ENCODE results near the gene FOXP1. TPM values are rescaled to one million over a fixed set of nuclear protein-coding genes. Genes with fewer than 3 reads are reported as not detected.

The FOXP1 gene
- total RNA-seq, 2 donors from 2014 or later, result 41.7 to 94.3 TPM

DNA sequence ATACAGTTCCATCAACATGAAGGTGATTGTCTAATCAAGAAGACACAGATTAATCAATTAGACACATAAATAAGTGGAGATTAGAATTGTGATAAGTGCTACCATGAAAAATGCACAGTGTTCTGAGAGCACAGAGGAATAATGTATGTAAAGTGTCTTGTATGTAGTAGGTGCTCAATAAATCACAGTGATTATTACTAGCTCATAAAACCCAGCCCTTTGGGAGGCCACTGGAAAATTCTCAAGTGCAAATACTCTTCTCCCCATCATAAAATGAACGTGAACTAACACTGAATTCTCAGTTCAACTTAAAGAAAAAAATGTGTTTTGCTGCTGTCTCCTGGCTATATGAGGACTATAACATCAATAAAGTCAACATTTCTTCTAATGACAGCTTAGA is 368.2 kb downstream of the FOXP1 start:
- no peak overlapping the region for H3K27ac ChIP-seq (ENCODE audit: low read depth, low read length)
- peaks cover 8% of the 10 kb centered on the region for H3K4me1 ChIP-seq (ENCODE audit: control insufficient read depth, insufficient read depth, low read length)
- H3K36me3 ChIP-seq (ENCODE audit: control insufficient read depth, insufficient read depth, low read length), result no peaks in the 10 kb centered on the region
- H3K4me3 Mint-ChIP-seq, result no peak overlapping the region
- no peak overlapping the region for H3K27ac Mint-ChIP-seq
- no peak overlapping the region for H3K9ac ChIP-seq (ENCODE audit: extremely low read depth, low read length, poor library complexity, severe bottlenecking)
- H3K9me3 Mint-ChIP-seq, result no peaks in the 10 kb centered on the region
- H3K4me1 Mint-ChIP-seq, result peaks cover 44% of the 10 kb centered on the region
- no peaks in the 10 kb centered on the region for H3K27me3 Mint-ChIP-seq (ENCODE audit: insufficient read depth)
- 87 to 100% methylated on average over 1 of the region's 1 CpG for WGBS, 2 experiments (ENCODE audit: insufficient coverage in 1 of 2, insufficient read length in 1 of 2)
- H3K4me3 ChIP-seq (ENCODE audit: low read length), result no peak overlapping the region
- H3K27me3 ChIP-seq (ENCODE audit: control insufficient read depth, insufficient read depth, low read length, poor library complexity, severe bottlenecking), result no peaks in the 10 kb centered on the region
- H3K9me3 ChIP-seq (ENCODE audit: control insufficient read depth, low read length), result no peaks in the 10 kb centered on the region
- no peak for TF ChIP-seq CTCF (conservative IDR thresholded peaks at IDR 0.05)
- DNase-seq, result no peak
- peaks cover 2% of the 10 kb centered on the region for H3K36me3 Mint-ChIP-seq (ENCODE audit: low read depth)

- Histone ChIP-seq H3K4me3 (ENCODE audit: low read length) (no peak overlapping the region), H3K4me1 (ENCODE audit: control insufficient read depth, insufficient read depth, low read length) (peaks cover 4% of the 10 kb centered on the region), H3K36me3 (ENCODE audit: control insufficient read depth, insufficient read depth, low read length) (no peaks in the 10 kb centered on the region), H3K27me3 (ENCODE audit: control insufficient read depth, insufficient read depth, low read length, poor library complexity, severe bottlenecking) (no peaks in the 10 kb centered on the region), H3K27ac (ENCODE audit: low read depth, low read length) (no peak overlapping the region), H3K9ac (ENCODE audit: extremely low read depth, low read length, poor library complexity, severe bottlenecking) (no peak overlapping the region), H3K9me3 (ENCODE audit: control insufficient read depth, low read length) (no peaks in the 10 kb centered on the region)
- H3K27ac Mint-ChIP-seq, result no peak overlapping the region
- H3K4me1 Mint-ChIP-seq, result peaks cover 45% of the 10 kb centered on the region
- no peaks in the 10 kb centered on the region for H3K27me3 Mint-ChIP-seq (ENCODE audit: insufficient read depth)
- DNase-seq, result no peak
- peaks cover 2% of the 10 kb centered on the region for H3K36me3 Mint-ChIP-seq (ENCODE audit: low read depth)
- TF ChIP-seq CTCF (conservative IDR thresholded peaks at IDR 0.05), result no peak
- WGBS, 2 experiments (ENCODE audit: insufficient coverage in 1 of 2, insufficient read length in 1 of 2), result 88 to 90% methylated on average over 1 of the region's 1 CpG
- H3K9me3 Mint-ChIP-seq, result no peaks in the 10 kb centered on the region
- H3K4me3 Mint-ChIP-seq, result no peak overlapping the region
Measured at GRCh38 chr3:71214797-71215196, 368.7 kb downstream of the FOXP1 start.

DNA sequence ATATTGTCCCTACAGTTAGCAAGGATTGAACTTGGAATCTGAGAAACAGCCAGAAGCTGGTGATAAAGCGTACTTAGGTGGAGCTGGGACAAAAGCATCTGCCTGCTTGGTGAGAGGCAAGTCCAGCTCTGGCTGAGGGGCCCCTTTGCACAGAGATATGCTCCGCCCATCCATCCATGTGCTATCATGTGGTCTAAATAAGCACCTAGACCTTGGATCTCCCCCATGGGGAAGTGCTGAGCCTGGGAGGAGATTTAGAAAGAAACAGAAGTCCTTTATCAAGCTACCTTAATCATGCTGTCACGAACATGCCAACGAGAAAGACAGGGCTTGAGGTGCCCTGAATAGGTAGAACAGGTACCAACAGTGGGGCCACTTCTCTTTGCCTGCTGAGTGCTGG is 369.5 kb downstream of the FOXP1 start:
- Mint-ChIP-seq H3K27ac (no peak overlapping the region), H3K4me1 (peaks cover 49% of the 10 kb centered on the region), H3K27me3 (ENCODE audit: insufficient read depth) (no peaks in the 10 kb centered on the region), H3K4me3 (no peak overlapping the region), H3K9me3 (no peaks in the 10 kb centered on the region), H3K36me3 (ENCODE audit: low read depth) (peaks cover 2% of the 10 kb centered on the region)
- Histone ChIP-seq H3K9ac (ENCODE audit: extremely low read depth, low read length, poor library complexity, severe bottlenecking) (no peak overlapping the region), H3K36me3 (ENCODE audit: control insufficient read depth, insufficient read depth, low read length) (no peaks in the 10 kb centered on the region), H3K4me3 (ENCODE audit: low read length) (no peak overlapping the region), H3K4me1 (ENCODE audit: control insufficient read depth, insufficient read depth, low read length) (peaks cover 9% of the 10 kb centered on the region), H3K9me3 (ENCODE audit: control insufficient read depth, low read length) (no peaks in the 10 kb centered on the region), H3K27me3 (ENCODE audit: control insufficient read depth, insufficient read depth, low read length, poor library complexity, severe bottlenecking) (no peaks in the 10 kb centered on the region), H3K27ac (ENCODE audit: low read depth, low read length) (no peak overlapping the region)
- 72 to 88% methylated on average over 1 to 4 of the region's 4 CpGs for WGBS, 2 experiments (ENCODE audit: insufficient coverage in 1 of 2, insufficient read length in 1 of 2)
- DNase-seq, result no peak
- TF ChIP-seq CTCF (conservative IDR thresholded peaks at IDR 0.05), result no peak
